Transverse colon (tissue), 3 donors: Measurements from ENCODE around the gene MPC2.

Experiments used
- CTCF ChIP-seq, 5 experiments: fragments of 200-600 bp in 3 of 5; fragments of 450-650 bp in 2 of 5; sonication (generic) in 3 of 5; IDR thresholded peaks; 1 replicate in 2 of 5; 2 replicates in 3 of 5; pipeline ENCODE4 v1.5.1; 2016 to 2017; ENCODE audit warnings: antibody characterized with exemption in 5 of 5, inconsistent platforms in 3 of 5, mild to moderate bottlenecking in 2 of 5, moderate library complexity in 1 of 5
- EP300 ChIP-seq: sonication (generic); formaldehyde crosslinking; IDR thresholded peaks from one replicate; pipeline ENCODE4 v1.6.1; 2017; ENCODE audit warnings: antibody characterized with exemption, low read depth
- POLR2A ChIP-seq: fragments of 450-650 bp; IDR thresholded peaks from one replicate; pipeline ENCODE4 v1.6.1; 2016; ENCODE audit warnings: antibody characterized with exemption, mild to moderate bottlenecking, moderate library complexity

DNA sequence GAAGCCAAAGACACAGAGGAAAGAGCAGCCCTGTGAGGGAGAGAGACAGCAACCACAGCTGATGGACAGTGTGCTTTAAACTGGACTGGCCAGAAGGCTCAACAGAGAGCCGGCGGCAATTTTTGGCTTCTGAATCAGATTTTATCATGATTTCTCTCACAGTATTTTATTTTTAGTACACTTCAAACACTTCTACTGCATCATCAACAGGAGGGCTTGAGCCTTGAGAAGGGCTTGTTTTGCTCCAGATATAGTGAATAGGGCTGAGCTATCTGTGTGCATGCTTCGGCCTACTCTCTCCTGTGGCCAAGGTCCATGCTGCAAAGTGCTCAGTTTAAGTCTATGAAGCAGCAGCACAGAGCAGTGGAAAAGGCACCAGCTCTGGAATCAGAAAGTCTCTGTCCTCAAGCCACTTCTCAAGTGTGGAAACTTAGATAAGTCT is 56.3 kb downstream of the MPC2 start:
- TF ChIP-seq CTCF (IDR thresholded peaks at IDR 0.05) (no peak), EP300 (no peak), POLR2A (no peak)
